GM23338 (cell line): Measurements from ENCODE around the gene FLNA. TPM values are rescaled to one million over a fixed set of nuclear protein-coding genes. Genes with fewer than 3 reads are reported as not detected.
A peak's percentile ranks its signal among the peaks of the same experiment; 100 is the strongest.

ENCODE experiments used
- ATAC-seq: fragments of 200-7000 bp; cut with Tn5 transposase; 3 replicates; pipeline ENCODE4 v1.9.1; 2020
- DNase-seq: peaks from one replicate; pipeline ENCODE4 v3.0.0-alpha.2; 2015; ENCODE audit warnings: low spot score
- H2AFZ ChIP-seq: fragments of 200-600 bp; sonication (generic); 2 replicates; pipeline ENCODE4 v1.8.0; 2016; ENCODE audit warnings: antibody characterized with exemption, mild to moderate bottlenecking, moderate library complexity
- H3F3A ChIP-seq: fragments of 200-600 bp; sonication (generic); replicated peaks from 2 replicates; pipeline ENCODE4 v1.8.0; 2017; ENCODE audit warnings: antibody characterized with exemption, mixed run types, low read depth
- H3K27ac ChIP-seq: fragments of 200-600 bp; sonication (generic); 2 replicates; pipeline ENCODE4 v1.6.1; 2016; ENCODE audit warnings: low read depth
- H3K27me3 ChIP-seq: fragments of 200-600 bp; sonication (generic); 2 replicates; pipeline ENCODE4 v1.8.0; 2016; ENCODE audit warnings: mild to moderate bottlenecking, mixed run types, moderate library complexity; ENCODE audit not compliant: insufficient read depth
- H3K36me3 ChIP-seq: fragments of 200-600 bp; sonication (generic); 2 replicates; pipeline ENCODE4 v1.8.0; 2016; ENCODE audit warnings: mild to moderate bottlenecking; ENCODE audit not compliant: insufficient read depth
- H3K4me1 ChIP-seq: fragments of 200-600 bp; sonication (generic); 2 replicates; pipeline ENCODE4 v1.8.0; 2016; ENCODE audit warnings: mild to moderate bottlenecking, moderate library complexity; ENCODE audit not compliant: insufficient read depth
- H3K4me2 ChIP-seq: fragments of 200-600 bp; sonication (generic); 2 replicates; pipeline ENCODE4 v1.7.1; 2017; ENCODE audit warnings: mixed run types
- H3K4me3 ChIP-seq: fragments of 200-600 bp; sonication (generic); 2 replicates; pipeline ENCODE4 v1.6.1; 2016; ENCODE audit warnings: mixed run types
- H3K79me2 ChIP-seq: fragments of 200-600 bp; sonication (generic); replicated peaks from 2 replicates; pipeline ENCODE4 v1.8.0; 2017; ENCODE audit warnings: mild to moderate bottlenecking; ENCODE audit not compliant: insufficient read depth
- H3K9me2 ChIP-seq: fragments of 200-600 bp; sonication (generic); 2 replicates; pipeline ENCODE4 v1.8.0; 2017; ENCODE audit not compliant: insufficient read depth
- H4K20me1 ChIP-seq: fragments of 200-600 bp; sonication (generic); replicated peaks from 2 replicates; pipeline ENCODE4 v1.8.0; 2017; ENCODE audit warnings: mild to moderate bottlenecking; ENCODE audit not compliant: insufficient read depth
- H3K27ac Mint-ChIP-seq: 2 replicates; pipeline ENCODE4 v1.8.0; 2020; ENCODE audit warnings: inconsistent platforms, mild to moderate bottlenecking, moderate library complexity, mixed read lengths
- H3K27me3 Mint-ChIP-seq: 3 replicates; pipeline ENCODE4 v1.8.0; 2022; ENCODE audit warnings: low read depth, mild to moderate bottlenecking, moderate library complexity, mixed read lengths, inconsistent platforms; ENCODE audit not compliant: insufficient read depth, poor library complexity
- H3K36me3 Mint-ChIP-seq: 3 replicates; pipeline ENCODE4 v1.8.0; 2021; ENCODE audit warnings: low read depth, mild to moderate bottlenecking, inconsistent platforms, moderate library complexity, mixed read lengths
- H3K4me1 Mint-ChIP-seq: 3 replicates; pipeline ENCODE4 v1.8.0; 2020; ENCODE audit warnings: mild to moderate bottlenecking, inconsistent platforms, mixed read lengths
- H3K4me3 Mint-ChIP-seq: 3 replicates; pipeline ENCODE4 v1.8.0; 2021; ENCODE audit warnings: moderate library complexity, mild to moderate bottlenecking, inconsistent platforms, mixed read lengths
- H3K9me3 Mint-ChIP-seq: 3 replicates; pipeline ENCODE4 v1.8.0; 2020; ENCODE audit warnings: moderate library complexity, mild to moderate bottlenecking, inconsistent platforms, mixed read lengths
- CREB1 ChIP-seq: fragments of 250-450 bp; sonication (Bioruptor Pico); IDR thresholded peaks from 2 replicates; pipeline ENCODE4 v1.5.0; 2020; ENCODE audit warnings: low read depth, mild to moderate bottlenecking, moderate library complexity
- EZH2 ChIP-seq: fragments of 200-600 bp; sonication (generic); IDR thresholded peaks from one replicate; pipeline ENCODE4 v1.8.0; 2017; ENCODE audit warnings: antibody characterized with exemption, mild to moderate bottlenecking, low read depth; ENCODE audit not compliant: unreplicated experiment
- EZH2phosphoT487 ChIP-seq: fragments of 200-600 bp; sonication (generic); IDR thresholded peaks from one replicate; pipeline ENCODE4 v1.8.1; 2018; ENCODE audit warnings: antibody characterized with exemption; ENCODE audit not compliant: unreplicated experiment
- JUNB ChIP-seq: IDR thresholded peaks from one replicate; pipeline ENCODE4 v1.6.1; 2016; ENCODE audit warnings: antibody characterized with exemption; ENCODE audit not compliant: unreplicated experiment
- NANOG ChIP-seq: IDR thresholded peaks from 2 replicates; pipeline ENCODE4 v1.6.1; 2016; ENCODE audit warnings: antibody characterized with exemption, borderline replicate concordance
- POLR2AphosphoS5 ChIP-seq: IDR thresholded peaks from 2 replicates; pipeline ENCODE4 v1.6.1; 2016; ENCODE audit warnings: antibody characterized with exemption, low read depth
- STAT1 ChIP-seq: IDR thresholded peaks from one replicate; pipeline ENCODE4 v1.6.1; 2016; ENCODE audit warnings: antibody characterized with exemption; ENCODE audit not compliant: unreplicated experiment
- ZNF331 ChIP-seq: fragments of 250-450 bp; sonication (Bioruptor Pico); IDR thresholded peaks from 2 replicates; pipeline ENCODE4 v1.5.0; 2020; ENCODE audit warnings: low read depth, mild to moderate bottlenecking, moderate library complexity
- polyA plus RNA-seq: library from polyadenylated mRNA; unstranded; fragments of >200 nt; fragmentation: Nextera tagmentation; extraction: Ambion mirVana; gene quantifications from 2 replicates; pipeline ENCODE4 v1.2.1, GENCODE V29; 2016
- total RNA-seq: library from RNA; depleted of rRNA; stranded (reverse); fragments of >200 nt; shearing (Covaris generic); gene quantifications from 2 replicates; pipeline ENCODE4 v1.2.3, GENCODE V29; 2014
- TF ChIP-seq, protein P1 (sequence below): IDR thresholded peaks from one replicate; pipeline ENCODE4 v1.6.1; 2018; ENCODE audit warnings: antibody characterized with exemption; ENCODE audit not compliant: unreplicated experiment
- TF ChIP-seq, protein P2 (sequence below), 2 experiments: fragments of 200-600 bp in 1 of 2; sonication (generic) in 1 of 2; conservative IDR thresholded peaks; 2 replicates each; pipeline versions ENCODE4 v1.5.1 to v1.6.1; 2016 to 2017; ENCODE audit warnings: antibody characterized with exemption in 2 of 2, low read depth in 2 of 2, mild to moderate bottlenecking in 2 of 2, moderate library complexity in 1 of 2
- TF ChIP-seq, protein P3 (sequence below): IDR thresholded peaks from 2 replicates; pipeline ENCODE4 v1.6.1; 2016; ENCODE audit warnings: antibody characterized with exemption

Gene FLNA
- total and polyA plus RNA-seq, 2 experiments from 2014 or later: 579 to 1,445 TPM

DNA sequence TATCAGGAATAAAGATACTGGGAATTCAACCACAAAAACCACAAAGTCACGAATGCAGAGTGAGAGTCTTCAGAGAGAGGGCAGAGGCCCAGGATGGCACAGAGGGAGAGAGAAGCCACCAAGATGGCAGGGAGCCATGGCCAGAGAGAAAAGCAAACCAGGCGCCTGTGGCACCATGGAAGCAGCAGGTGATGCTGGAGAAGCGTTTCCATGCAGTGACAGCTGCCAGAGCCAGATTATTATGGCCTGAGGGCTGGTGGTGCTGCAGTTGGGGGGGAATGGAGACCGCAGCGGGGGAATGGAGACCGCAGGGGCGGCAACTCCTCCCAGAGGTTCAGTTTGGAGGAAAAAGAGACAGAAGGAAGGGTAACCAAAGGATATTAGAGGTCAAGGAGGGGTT lies 42.7 kb upstream of the FLNA start:
- H3K4me2 ChIP-seq: no peak overlapping the region
- no peaks in the 10 kb centered on the region for H3K27me3 ChIP-seq
- no peak for ATAC-seq
- Mint-ChIP-seq H3K27me3 (peaks cover 3% of the 10 kb centered on the region), H3K9me3 (no peaks in the 10 kb centered on the region), H3K4me1 (no peaks in the 10 kb centered on the region), H3K27ac (no peak overlapping the region), H3K4me3 (no peak overlapping the region), H3K36me3 (peaks cover 12% of the 10 kb centered on the region)
- H2AFZ ChIP-seq: no peak overlapping the region
- no peaks in the 10 kb centered on the region for H3K36me3 ChIP-seq
- TF ChIP-seq STAT1 (no peak), CREB1 (CRISPR knock-in tag) (no peak)
- DNase-seq: no peak
- H3K27ac ChIP-seq: no peak overlapping the region
- no peak overlapping the region for H3K4me3 ChIP-seq
- H4K20me1 ChIP-seq: no peaks in the 10 kb centered on the region
- no peaks in the 10 kb centered on the region; the same call in 1 of the 2 replicates for H3K4me1 ChIP-seq
- H3K79me2 ChIP-seq: no peaks in the 10 kb centered on the region
- no peaks in the 10 kb centered on the region for H3K9me2 ChIP-seq
- H3F3A ChIP-seq: no peaks in the 10 kb centered on the region

DNA sequence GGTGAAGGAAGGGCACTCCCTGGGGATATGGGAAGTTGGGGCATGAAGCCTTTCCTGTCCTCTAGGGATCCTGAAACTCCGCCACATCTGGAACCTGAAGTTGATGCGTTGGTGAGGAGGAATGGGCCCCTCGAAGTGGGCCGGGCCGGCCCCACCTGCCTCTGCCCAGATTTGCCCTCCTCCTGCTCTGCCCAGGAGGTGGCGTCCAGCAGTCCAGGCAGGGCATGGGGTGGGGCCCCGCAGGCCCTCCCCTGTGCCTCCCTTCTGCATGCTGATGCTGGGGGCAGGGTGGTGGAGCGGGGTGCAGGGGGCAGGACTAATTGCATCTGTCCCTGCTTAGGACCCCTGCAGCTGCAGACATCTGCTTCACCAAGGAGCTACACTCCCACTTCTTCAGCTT lies 38.7 kb upstream of the FLNA start:
- DNase-seq: no peak
- no peak overlapping the region for H2AFZ ChIP-seq

DNA sequence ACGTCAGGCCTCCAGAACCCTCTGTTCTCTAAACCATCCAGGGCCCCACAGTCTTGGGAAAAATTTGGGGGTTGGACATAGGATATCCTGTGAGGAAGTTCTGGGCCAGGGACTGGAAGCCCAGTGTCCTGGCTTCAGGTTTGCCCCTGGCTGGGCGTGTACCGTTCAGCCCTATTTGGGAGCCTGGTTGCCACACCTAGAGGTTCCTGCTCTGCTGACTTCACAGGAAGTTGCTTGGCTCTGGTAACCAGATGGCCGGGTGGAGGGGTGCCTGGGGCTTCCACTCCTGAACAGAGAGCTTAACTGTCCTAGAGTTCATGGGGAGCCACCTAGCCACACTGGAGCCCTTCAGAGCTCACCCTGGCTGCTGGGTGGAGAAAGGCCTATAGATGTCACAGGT lies 38.0 kb upstream of the FLNA start:
- peak overlapping the region; percentile 67 for H3K4me3 ChIP-seq
- no peaks in the 10 kb centered on the region for H4K20me1 ChIP-seq
- Mint-ChIP-seq H3K27ac (no peak overlapping the region), H3K27me3 (peaks cover 8% of the 10 kb centered on the region), H3K4me3 (peak overlapping the region; percentile 89), H3K36me3 (peaks cover 5% of the 10 kb centered on the region), H3K9me3 (no peaks in the 10 kb centered on the region), H3K4me1 (peaks cover 12% of the 10 kb centered on the region)
- no peak for ATAC-seq
- H3K36me3 ChIP-seq: no peaks in the 10 kb centered on the region
- H3K27ac ChIP-seq: no peak overlapping the region
- H3K79me2 ChIP-seq: no peaks in the 10 kb centered on the region
- H2AFZ ChIP-seq: no peak overlapping the region
- H3K27me3 ChIP-seq: no peaks in the 10 kb centered on the region
- H3K9me2 ChIP-seq: no peaks in the 10 kb centered on the region
- peak overlapping the region; percentile 77 for H3K4me2 ChIP-seq
- H3K4me1 ChIP-seq: peaks cover 8% of the 10 kb centered on the region; the same call in 1 of the 2 replicates
- H3F3A ChIP-seq: no peaks in the 10 kb centered on the region
- no peak for DNase-seq
- TF ChIP-seq STAT1: no peak
- TF ChIP-seq EZH2: no peak
- TF ChIP-seq, protein P1, sequence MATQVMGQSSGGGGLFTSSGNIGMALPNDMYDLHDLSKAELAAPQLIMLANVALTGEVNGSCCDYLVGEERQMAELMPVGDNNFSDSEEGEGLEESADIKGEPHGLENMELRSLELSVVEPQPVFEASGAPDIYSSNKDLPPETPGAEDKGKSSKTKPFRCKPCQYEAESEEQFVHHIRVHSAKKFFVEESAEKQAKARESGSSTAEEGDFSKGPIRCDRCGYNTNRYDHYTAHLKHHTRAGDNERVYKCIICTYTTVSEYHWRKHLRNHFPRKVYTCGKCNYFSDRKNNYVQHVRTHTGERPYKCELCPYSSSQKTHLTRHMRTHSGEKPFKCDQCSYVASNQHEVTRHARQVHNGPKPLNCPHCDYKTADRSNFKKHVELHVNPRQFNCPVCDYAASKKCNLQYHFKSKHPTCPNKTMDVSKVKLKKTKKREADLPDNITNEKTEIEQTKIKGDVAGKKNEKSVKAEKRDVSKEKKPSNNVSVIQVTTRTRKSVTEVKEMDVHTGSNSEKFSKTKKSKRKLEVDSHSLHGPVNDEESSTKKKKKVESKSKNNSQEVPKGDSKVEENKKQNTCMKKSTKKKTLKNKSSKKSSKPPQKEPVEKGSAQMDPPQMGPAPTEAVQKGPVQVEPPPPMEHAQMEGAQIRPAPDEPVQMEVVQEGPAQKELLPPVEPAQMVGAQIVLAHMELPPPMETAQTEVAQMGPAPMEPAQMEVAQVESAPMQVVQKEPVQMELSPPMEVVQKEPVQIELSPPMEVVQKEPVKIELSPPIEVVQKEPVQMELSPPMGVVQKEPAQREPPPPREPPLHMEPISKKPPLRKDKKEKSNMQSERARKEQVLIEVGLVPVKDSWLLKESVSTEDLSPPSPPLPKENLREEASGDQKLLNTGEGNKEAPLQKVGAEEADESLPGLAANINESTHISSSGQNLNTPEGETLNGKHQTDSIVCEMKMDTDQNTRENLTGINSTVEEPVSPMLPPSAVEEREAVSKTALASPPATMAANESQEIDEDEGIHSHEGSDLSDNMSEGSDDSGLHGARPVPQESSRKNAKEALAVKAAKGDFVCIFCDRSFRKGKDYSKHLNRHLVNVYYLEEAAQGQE: no peak
- TF ChIP-seq ZNF331 (CRISPR knock-in tag): no peak
- TF ChIP-seq, protein P2, sequence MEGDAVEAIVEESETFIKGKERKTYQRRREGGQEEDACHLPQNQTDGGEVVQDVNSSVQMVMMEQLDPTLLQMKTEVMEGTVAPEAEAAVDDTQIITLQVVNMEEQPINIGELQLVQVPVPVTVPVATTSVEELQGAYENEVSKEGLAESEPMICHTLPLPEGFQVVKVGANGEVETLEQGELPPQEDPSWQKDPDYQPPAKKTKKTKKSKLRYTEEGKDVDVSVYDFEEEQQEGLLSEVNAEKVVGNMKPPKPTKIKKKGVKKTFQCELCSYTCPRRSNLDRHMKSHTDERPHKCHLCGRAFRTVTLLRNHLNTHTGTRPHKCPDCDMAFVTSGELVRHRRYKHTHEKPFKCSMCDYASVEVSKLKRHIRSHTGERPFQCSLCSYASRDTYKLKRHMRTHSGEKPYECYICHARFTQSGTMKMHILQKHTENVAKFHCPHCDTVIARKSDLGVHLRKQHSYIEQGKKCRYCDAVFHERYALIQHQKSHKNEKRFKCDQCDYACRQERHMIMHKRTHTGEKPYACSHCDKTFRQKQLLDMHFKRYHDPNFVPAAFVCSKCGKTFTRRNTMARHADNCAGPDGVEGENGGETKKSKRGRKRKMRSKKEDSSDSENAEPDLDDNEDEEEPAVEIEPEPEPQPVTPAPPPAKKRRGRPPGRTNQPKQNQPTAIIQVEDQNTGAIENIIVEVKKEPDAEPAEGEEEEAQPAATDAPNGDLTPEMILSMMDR (conservative IDR thresholded peaks at IDR 0.05; ENCODE audit: low read depth in 2 of 2): no peak
- TF ChIP-seq POLR2AphosphoS5: no peak
- TF ChIP-seq JUNB: no peak

More for the DNA sequence above, 38.7 kb upstream of the FLNA start:
- no peak overlapping the region for H3K27ac ChIP-seq
- H3K4me1 Mint-ChIP-seq: peaks cover 12% of the 10 kb centered on the region
- TF ChIP-seq STAT1 (no peak), EZH2phosphoT487 (no peak), JUNB (no peak), NANOG (no peak)
- TF ChIP-seq, protein P3, sequence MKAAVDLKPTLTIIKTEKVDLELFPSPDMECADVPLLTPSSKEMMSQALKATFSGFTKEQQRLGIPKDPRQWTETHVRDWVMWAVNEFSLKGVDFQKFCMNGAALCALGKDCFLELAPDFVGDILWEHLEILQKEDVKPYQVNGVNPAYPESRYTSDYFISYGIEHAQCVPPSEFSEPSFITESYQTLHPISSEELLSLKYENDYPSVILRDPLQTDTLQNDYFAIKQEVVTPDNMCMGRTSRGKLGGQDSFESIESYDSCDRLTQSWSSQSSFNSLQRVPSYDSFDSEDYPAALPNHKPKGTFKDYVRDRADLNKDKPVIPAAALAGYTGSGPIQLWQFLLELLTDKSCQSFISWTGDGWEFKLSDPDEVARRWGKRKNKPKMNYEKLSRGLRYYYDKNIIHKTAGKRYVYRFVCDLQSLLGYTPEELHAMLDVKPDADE: no peak
- H3K27ac Mint-ChIP-seq: no peak overlapping the region
- peaks cover 8% of the 10 kb centered on the region for H3K27me3 Mint-ChIP-seq
- no peak overlapping the region for H3K4me3 ChIP-seq
- no peaks in the 10 kb centered on the region for H3K36me3 ChIP-seq
- ATAC-seq: no peak
- H3K79me2 ChIP-seq: no peaks in the 10 kb centered on the region
- no peaks in the 10 kb centered on the region for H3K9me2 ChIP-seq
- peaks cover 8% of the 10 kb centered on the region; the same call in 1 of the 2 replicates for H3K4me1 ChIP-seq
- no peaks in the 10 kb centered on the region for H3F3A ChIP-seq
- no peaks in the 10 kb centered on the region for H4K20me1 ChIP-seq
- H3K4me3 Mint-ChIP-seq: no peak overlapping the region; the same call in 2 of the 3 replicates
- no peaks in the 10 kb centered on the region for H3K27me3 ChIP-seq
- H3K9me3 Mint-ChIP-seq: no peaks in the 10 kb centered on the region
- peaks cover 5% of the 10 kb centered on the region for H3K36me3 Mint-ChIP-seq
- no peak overlapping the region for H3K4me2 ChIP-seq
